ENCODE measurements around the gene GLP1R. TPM values are rescaled to one million over a fixed set of nuclear protein-coding genes. Genes with fewer than 3 reads are reported as not detected.

GLP1R gene
- total RNA-seq (2022) (not detected in 2 replicates), Bru-seq, nascent RNA (percentile 3 among the genes with signal in this experiment), BruChase-seq, experiment 1, labeled RNA remaining after a 6-hour chase (percentile 3 among the genes with signal in this experiment), BruChase-seq, experiment 2, labeled RNA remaining after a 2-hour chase (not detected)
- long read RNA-seq, result 0 reads

DNA sequence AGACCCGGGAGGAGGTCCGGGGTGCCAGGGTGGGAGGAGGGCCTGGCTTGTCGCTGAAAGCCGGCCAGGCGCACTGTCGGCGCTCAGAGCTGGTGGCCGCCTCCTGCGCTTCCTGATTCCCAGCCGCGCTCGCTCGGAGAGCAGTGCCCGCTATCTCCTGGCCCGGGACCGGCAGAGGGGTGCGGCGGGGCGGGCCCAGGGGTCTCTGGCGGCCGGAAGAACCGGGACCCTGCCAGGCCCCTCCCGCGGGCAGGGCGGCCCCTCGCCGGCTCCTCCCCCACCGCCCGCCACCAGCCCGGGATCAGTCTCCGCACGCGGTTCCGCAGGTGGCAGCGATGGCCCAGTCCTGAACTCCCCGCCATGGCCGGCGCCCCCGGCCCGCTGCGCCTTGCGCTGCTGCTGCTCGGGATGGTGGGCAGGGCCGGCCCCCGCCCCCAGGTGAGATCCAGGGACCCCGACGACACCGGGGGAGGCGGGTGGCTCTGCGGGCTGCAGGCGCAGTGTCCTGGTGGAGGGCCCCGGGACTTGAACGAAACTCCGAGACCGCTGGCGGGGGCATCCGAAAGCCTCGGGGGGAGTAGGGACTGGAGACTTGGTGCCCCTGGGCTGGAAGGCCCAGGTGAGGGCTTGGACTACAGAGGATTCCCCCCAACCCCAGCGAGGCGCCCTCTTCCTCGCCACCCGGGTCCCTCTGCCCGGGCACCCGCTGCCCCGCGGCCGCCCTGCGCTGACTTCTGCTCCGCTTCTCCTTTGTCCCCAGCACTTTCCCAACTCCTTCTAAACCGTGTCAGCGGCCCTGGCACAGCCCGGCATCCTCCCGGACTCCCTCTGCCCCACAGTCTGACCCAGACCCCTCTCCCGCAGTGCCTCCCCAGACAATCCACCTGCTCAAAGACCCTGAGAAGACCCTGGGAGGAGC, at the start of gene GLP1R:
GLP1R (plus strand) TSS at position 301 of the 919 bp plus-strand sequence; CDS start at position 361, 60 bp downstream.
- DNase-seq (ENCODE audit: unreplicated experiment), result no peak
- H3K27me3 Mint-ChIP-seq (ENCODE audit: insufficient read depth, unreplicated experiment), result peaks cover 14% of the 10 kb centered on the region
- H3K27ac Mint-ChIP-seq (ENCODE audit: low read depth, unreplicated experiment), result no peak within 1 kb of the TSS
- H3K36me3 Mint-ChIP-seq (ENCODE audit: insufficient read depth, unreplicated experiment), result peaks cover 4% of the 10 kb centered on the region
- POLR2A ChIA-PET, result interaction anchor here (0.6 to 0.7 kb wide), 2 partner anchors 10 to 965 kb away, joined by 3 read pairs; no protein-coding TSS in a partner anchor
- H3K9me3 Mint-ChIP-seq (ENCODE audit: unreplicated experiment), result no peaks in the 10 kb centered on the region
- CTCF ChIA-PET, result no interaction called here
- no TSS peak for BruUV-seq (replicated peaks)
- TF ChIP-seq, protein P1, sequence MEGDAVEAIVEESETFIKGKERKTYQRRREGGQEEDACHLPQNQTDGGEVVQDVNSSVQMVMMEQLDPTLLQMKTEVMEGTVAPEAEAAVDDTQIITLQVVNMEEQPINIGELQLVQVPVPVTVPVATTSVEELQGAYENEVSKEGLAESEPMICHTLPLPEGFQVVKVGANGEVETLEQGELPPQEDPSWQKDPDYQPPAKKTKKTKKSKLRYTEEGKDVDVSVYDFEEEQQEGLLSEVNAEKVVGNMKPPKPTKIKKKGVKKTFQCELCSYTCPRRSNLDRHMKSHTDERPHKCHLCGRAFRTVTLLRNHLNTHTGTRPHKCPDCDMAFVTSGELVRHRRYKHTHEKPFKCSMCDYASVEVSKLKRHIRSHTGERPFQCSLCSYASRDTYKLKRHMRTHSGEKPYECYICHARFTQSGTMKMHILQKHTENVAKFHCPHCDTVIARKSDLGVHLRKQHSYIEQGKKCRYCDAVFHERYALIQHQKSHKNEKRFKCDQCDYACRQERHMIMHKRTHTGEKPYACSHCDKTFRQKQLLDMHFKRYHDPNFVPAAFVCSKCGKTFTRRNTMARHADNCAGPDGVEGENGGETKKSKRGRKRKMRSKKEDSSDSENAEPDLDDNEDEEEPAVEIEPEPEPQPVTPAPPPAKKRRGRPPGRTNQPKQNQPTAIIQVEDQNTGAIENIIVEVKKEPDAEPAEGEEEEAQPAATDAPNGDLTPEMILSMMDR (IDR thresholded peaks at IDR 0.05; ENCODE audit: unreplicated experiment), result no peak
- peaks cover 16% of the 10 kb centered on the region for H3K4me1 Mint-ChIP-seq (ENCODE audit: insufficient read depth, unreplicated experiment)
- H3K4me3 Mint-ChIP-seq (ENCODE audit: unreplicated experiment), result no peak within 1 kb of the TSS
- intact Hi-C loops (cut with micrococcal nuclease), result no loop called here

DNA sequence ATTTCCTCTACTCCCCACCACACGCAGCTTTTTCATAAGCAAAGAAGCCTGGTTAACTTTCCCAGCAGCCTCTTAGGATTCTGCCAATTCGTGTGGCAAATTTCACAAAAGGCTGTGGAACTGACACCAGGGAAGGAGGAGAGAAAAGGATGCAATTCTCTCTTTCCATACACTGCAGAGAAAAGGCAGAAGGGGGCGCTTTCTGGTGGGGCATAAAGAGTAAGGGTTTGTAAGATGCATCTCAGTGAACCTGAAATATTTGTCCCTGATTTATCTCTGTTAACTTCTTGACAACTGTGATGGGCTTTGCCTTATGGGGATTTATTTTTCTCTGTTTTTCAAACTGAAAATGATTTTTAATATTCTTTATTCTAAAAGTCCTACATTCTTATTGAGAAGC, 45.5 kb upstream of the GLP1R start:
- H3K9me3 Mint-ChIP-seq (ENCODE audit: unreplicated experiment), result no peaks in the 10 kb centered on the region
- CTCF ChIA-PET, result interaction anchor here (0.8 to 1.5 kb wide), 4 partner anchors 25 to 164 kb away, joined by 3 to 5 read pairs (median 4); no protein-coding TSS in a partner anchor

DNA sequence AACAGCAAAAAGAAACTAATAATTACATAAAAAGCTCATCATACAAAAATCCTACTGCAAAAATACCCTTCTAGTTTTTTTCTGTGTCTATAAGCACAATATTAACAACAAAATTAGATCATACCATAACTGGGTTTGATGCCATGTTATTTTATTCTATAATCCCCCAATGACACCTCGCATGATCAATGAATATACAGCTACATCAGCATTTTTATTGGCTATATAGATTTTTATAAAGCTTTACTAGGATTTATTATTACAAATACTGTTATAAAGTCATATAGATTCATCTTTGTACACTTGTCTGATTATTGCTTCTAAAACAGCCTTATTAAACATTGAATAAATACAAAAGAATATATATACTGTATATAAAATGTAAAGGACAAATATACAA, 45.1 kb upstream of the GLP1R start:
- H3K27me3 Mint-ChIP-seq (ENCODE audit: insufficient read depth, unreplicated experiment), result peaks cover 88% of the 10 kb centered on the region

More for the DNA sequence above, 45.5 kb upstream of the GLP1R start:
- H3K36me3 Mint-ChIP-seq (ENCODE audit: insufficient read depth, unreplicated experiment), result no peaks in the 10 kb centered on the region
- H3K4me3 Mint-ChIP-seq (ENCODE audit: unreplicated experiment), result no peak overlapping the region
- DNase-seq (ENCODE audit: unreplicated experiment), result peak; percentile 18
- BruUV-seq (replicated peaks), result no TSS peak
- POLR2A ChIA-PET, result interaction anchor here (0.6 kb wide), 1 partner anchor 135 kb away, joined by 4 read pairs; no protein-coding TSS in a partner anchor
- no peaks in the 10 kb centered on the region for H3K4me1 Mint-ChIP-seq (ENCODE audit: insufficient read depth, unreplicated experiment)
- intact Hi-C loops (cut with micrococcal nuclease), result no loop called here
- no peak overlapping the region for H3K27ac Mint-ChIP-seq (ENCODE audit: low read depth, unreplicated experiment)
- TF ChIP-seq, protein P1 (IDR thresholded peaks at IDR 0.05; ENCODE audit: unreplicated experiment), result no peak
- peaks cover 85% of the 10 kb centered on the region for H3K27me3 Mint-ChIP-seq (ENCODE audit: insufficient read depth, unreplicated experiment)

More for the DNA sequence above, 45.1 kb upstream of the GLP1R start:
- intact Hi-C loops (cut with micrococcal nuclease), result no loop called here
- H3K9me3 Mint-ChIP-seq (ENCODE audit: unreplicated experiment), result no peaks in the 10 kb centered on the region
- no peak for DNase-seq (ENCODE audit: unreplicated experiment)
- H3K27ac Mint-ChIP-seq (ENCODE audit: low read depth, unreplicated experiment), result no peak overlapping the region
- TF ChIP-seq, protein P1 (IDR thresholded peaks at IDR 0.05; ENCODE audit: unreplicated experiment), result no peak
- POLR2A ChIA-PET, result no interaction called here
- CTCF ChIA-PET, result interaction anchor here (0.6 to 1.5 kb wide), 7 partner anchors 14 to 1842 kb away, joined by 3 to 5 read pairs (median 3); no protein-coding TSS in a partner anchor
- H3K4me3 Mint-ChIP-seq (ENCODE audit: unreplicated experiment), result no peak overlapping the region
- H3K36me3 Mint-ChIP-seq (ENCODE audit: insufficient read depth, unreplicated experiment), result no peaks in the 10 kb centered on the region
- no peaks in the 10 kb centered on the region for H3K4me1 Mint-ChIP-seq (ENCODE audit: insufficient read depth, unreplicated experiment)
- BruUV-seq (replicated peaks), result no TSS peak
